ENCODE data around the gene U2AF1L4. TPM values are rescaled to one million over a fixed set of nuclear protein-coding genes. Genes with fewer than 3 reads are reported as not detected.

Gene U2AF1L4
- total RNA-seq, 3 donors from 2014 or later = 19.7 to 32.4 (median 32.1) TPM

DNA sequence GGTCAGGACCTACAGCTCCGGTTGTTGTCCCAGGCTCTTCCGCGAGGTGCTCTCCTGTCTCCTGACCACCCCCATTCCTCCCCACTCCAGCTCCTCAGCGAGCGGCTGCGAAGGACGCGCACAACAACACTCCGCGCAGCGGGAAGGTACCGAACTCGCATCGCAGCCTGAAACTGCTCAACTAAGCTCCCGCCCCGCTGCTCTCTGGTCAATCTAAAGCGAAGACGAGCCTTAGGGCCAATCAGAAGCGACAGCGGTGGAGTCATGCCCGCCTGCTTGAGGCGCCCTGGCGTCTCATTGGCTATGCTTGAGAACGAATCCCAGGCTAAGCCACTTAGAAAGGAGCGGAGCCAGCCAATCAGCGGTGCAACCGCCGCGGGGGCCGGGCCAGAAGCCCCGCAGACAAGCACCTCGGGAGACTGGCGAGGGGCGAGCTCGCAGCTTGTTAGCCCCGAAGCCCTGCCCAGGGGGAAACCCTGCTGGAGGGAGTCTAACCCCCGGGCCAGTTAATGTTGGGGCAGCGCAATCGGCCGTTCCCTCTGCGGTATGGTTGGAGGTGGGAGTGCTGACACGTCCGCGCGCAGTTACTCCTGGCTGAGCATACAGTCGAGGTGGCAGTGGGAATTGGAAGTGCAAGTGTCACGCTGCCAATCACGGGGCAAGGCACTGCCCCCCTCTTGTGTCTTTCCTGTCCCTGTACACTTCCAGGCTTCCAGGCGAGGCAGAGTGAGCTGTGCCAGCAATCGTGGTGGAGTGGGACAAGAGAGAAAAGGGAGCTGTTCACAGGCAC is 42.8 kb downstream of the U2AF1L4 start:
- DNase-seq (peak; percentile 92 to 97 (median 95)), ATAC-seq (peak; percentile 99)
- no peak overlapping the region for H3K4me3 ChIP-seq
- peaks cover 4% of the 10 kb centered on the region for H3K4me1 ChIP-seq (ENCODE audit: low read depth)
- no peaks in the 10 kb centered on the region for H3K36me3 ChIP-seq (ENCODE audit: low read depth)
- no peaks in the 10 kb centered on the region for H3K9me3 ChIP-seq
- TF ChIP-seq, protein P1, sequence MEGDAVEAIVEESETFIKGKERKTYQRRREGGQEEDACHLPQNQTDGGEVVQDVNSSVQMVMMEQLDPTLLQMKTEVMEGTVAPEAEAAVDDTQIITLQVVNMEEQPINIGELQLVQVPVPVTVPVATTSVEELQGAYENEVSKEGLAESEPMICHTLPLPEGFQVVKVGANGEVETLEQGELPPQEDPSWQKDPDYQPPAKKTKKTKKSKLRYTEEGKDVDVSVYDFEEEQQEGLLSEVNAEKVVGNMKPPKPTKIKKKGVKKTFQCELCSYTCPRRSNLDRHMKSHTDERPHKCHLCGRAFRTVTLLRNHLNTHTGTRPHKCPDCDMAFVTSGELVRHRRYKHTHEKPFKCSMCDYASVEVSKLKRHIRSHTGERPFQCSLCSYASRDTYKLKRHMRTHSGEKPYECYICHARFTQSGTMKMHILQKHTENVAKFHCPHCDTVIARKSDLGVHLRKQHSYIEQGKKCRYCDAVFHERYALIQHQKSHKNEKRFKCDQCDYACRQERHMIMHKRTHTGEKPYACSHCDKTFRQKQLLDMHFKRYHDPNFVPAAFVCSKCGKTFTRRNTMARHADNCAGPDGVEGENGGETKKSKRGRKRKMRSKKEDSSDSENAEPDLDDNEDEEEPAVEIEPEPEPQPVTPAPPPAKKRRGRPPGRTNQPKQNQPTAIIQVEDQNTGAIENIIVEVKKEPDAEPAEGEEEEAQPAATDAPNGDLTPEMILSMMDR (IDR thresholded peaks at IDR 0.05) = no peak
- intact Hi-C loops (cut with DNase I, micrococcal nuclease) = no loop called here

DNA sequence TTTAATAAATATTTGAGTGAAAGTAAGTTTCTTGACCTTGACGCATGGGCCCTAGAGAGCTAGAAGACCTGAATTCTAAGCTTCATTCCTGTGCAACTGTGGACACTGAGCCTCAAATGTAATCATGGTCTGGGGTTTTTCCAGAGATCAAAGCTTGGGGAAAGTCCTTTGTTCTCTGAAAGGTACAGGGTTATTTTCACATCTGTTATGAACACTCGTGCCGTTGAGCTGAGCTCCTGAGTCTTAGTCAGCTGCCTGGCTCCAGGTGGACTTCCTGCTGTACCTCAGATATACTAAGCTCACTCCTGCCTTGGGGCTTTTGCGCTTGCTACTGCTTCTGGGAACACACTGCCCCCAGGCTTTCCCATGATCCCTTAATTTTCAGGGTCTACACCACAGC is 48.4 kb downstream of the U2AF1L4 start:
- H3K36me3 ChIP-seq (ENCODE audit: low read depth) = no peaks in the 10 kb centered on the region
- TF ChIP-seq, protein P1 (IDR thresholded peaks at IDR 0.05) = no peak
- no peaks in the 10 kb centered on the region for H3K4me1 ChIP-seq (ENCODE audit: low read depth)
- no peak for DNase-seq
- ATAC-seq = no peak
- H3K9me3 ChIP-seq = no peaks in the 10 kb centered on the region
- intact Hi-C loops (cut with DNase I, micrococcal nuclease) = loop anchor here in 1 of 2 donors (10.0 kb wide), 1 partner anchor 238 kb away; the partner anchor contains the start of gene LRFN3
- no peak overlapping the region for H3K4me3 ChIP-seq

DNA sequence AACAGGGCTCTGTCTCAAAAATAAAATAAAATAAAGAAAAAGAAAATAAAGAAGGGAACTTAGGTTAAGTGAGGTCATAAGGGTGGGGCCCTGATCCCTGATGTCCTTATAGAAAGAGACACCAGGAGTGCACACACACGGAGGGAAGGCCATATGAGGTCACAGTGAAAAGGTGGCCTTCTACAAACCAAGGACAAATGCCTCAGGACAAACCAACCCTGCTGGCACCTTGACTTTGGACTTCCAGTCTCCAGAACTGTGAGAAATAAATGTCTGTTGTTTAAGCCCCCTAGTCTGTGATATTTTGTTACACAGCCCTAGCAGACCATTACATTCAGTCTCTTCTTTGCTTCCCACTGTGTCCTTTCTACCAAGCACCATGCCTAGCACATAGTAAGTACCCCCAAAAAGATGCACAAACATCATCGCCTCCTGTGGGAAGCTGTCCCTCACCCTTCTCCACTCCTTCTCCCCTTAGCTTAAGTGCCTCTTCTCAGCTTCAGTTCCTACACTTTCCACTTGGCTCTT is 49.3 kb downstream of the U2AF1L4 start:
- H3K4me1 ChIP-seq (ENCODE audit: low read depth) = no peaks in the 10 kb centered on the region
- ATAC-seq (no peak), DNase-seq (no peak)
- TF ChIP-seq, protein P1 (IDR thresholded peaks at IDR 0.05) = no peak
- no peaks in the 10 kb centered on the region for H3K36me3 ChIP-seq (ENCODE audit: low read depth)
- H3K9me3 ChIP-seq = no peaks in the 10 kb centered on the region
- H3K4me3 ChIP-seq = no peak overlapping the region
- intact Hi-C loops (cut with DNase I, micrococcal nuclease) = loop anchor here in 1 of 2 donors (10.0 kb wide), 1 partner anchor 239 kb away; the partner anchor contains the start of gene LRFN3

DNA sequence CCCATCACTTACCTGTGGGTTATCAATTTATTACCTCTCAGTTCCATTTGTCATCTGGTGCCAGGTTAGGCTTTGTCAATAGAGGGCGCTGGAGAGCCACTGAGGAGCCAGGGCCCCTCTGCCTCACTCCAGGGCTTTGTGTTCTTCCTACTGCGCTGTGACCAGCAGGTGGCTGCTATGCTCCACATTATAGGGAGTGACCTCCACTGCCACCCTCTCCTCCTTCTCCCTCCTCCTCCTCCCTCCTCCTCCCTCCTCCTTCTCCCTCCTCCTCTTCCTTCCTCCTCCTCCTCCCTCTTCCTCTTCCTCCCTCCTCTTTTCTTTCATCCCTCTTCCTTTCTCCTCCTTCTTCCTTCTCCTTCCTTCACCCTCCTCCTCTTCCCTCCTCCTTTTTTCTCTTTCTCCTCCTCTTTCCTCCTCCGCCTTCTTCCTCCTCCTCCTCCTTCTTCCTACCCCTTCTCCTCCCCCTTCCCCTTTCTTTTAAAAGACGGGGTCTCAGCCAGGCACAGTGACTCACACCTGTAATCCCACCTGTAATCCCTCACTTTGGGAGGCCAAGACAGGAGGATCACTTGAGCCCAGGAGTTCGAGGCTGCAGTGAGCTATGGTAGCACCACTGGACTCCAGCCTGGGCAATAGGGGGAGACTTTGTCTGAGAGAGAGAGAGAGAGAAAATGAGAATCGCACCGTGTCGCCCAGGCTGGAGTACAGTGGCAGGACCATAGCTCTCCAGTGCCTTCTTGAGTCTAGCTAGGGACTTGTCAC is 51.2 kb downstream of the U2AF1L4 start:
- DNase-seq = peak; percentile 86 to 95 (median 89)
- intact Hi-C loops (cut with DNase I, micrococcal nuclease) = loop anchor here in 1 of 2 donors (10.0 kb wide), 1 partner anchor 241 kb away; the partner anchor contains the start of gene LRFN3
- peak; percentile 100 for ATAC-seq

DNA sequence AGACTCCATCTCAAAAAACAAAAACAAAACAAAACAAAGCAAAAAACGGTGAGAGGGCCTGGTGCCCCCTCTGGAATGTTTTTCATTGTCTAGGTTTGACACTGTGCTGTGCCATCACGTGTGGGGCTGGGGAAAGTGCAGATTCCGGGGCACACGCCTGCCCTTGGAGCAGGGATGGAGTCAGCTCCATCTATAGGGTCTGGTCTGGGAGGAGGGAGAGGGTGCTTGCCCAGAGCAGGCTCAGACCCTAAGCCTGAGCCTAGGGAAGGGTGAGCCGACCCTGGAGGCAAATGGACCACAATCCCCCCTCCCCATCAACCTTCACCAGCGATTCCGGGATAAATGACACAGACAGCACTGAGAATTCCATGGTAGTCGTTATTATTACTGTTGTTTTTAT is 51.8 kb downstream of the U2AF1L4 start:
- H3K4me1 ChIP-seq (ENCODE audit: low read depth) = no peaks in the 10 kb centered on the region
- no peaks in the 10 kb centered on the region for H3K36me3 ChIP-seq (ENCODE audit: low read depth)
- ATAC-seq (no peak), DNase-seq (no peak)
- intact Hi-C loops (cut with DNase I, micrococcal nuclease) = loop anchor here in 1 of 2 donors (10.0 kb wide), 1 partner anchor 241 kb away; the partner anchor contains the start of gene LRFN3
- H3K4me3 ChIP-seq = no peak overlapping the region
- H3K9me3 ChIP-seq = no peaks in the 10 kb centered on the region
- TF ChIP-seq, protein P1 (IDR thresholded peaks at IDR 0.05) = no peak

More for the DNA sequence above, 51.2 kb downstream of the U2AF1L4 start:
- no peaks in the 10 kb centered on the region for H3K36me3 ChIP-seq (ENCODE audit: low read depth)
- no peaks in the 10 kb centered on the region for H3K9me3 ChIP-seq
- H3K4me3 ChIP-seq = no peak overlapping the region
- TF ChIP-seq, protein P1 (IDR thresholded peaks at IDR 0.05) = peak; percentile 88
- H3K4me1 ChIP-seq (ENCODE audit: low read depth) = no peaks in the 10 kb centered on the region

Other genes starting within 250 kb of the U2AF1L4 start
- gene DMKN, start 231.8 kb downstream of the U2AF1L4 start, total RNA-seq = 10 to 100 TPM in 2 of 3 donors, 1 to 10 TPM in 1; 8.2 to 14.3 (median 10.7) TPM
- not detected for gene SBSN, start 217.1 kb downstream of the U2AF1L4 start, total RNA-seq
- gene GAPDHS, start 212.0 kb downstream of the U2AF1L4 start, total RNA-seq = not detected
- 10 to 100 TPM; 54.4 to 62.8 (median 58.2) TPM for gene TMEM147, start 199.8 kb downstream of the U2AF1L4 start, total RNA-seq
- gene ATP4A, start 181.8 kb downstream of the U2AF1L4 start, total RNA-seq = not detected
- not detected for gene PMIS2, start 159.2 kb downstream of the U2AF1L4 start, total RNA-seq
- 10 to 100 TPM in 1 of 3 donors, 1 to 10 TPM in 2; 6.4 to 13.2 (median 9.0) TPM for gene HAUS5, start 132.7 kb downstream of the U2AF1L4 start, total RNA-seq
- gene RBM42, start 116.4 kb downstream of the U2AF1L4 start, total RNA-seq = 10 to 100 TPM; 67.4 to 73.3 (median 67.6) TPM
- 1 to 10 TPM in 2 of 3 donors, under 1 TPM in 1; 0.76 to 2.0 (median 1.1) TPM for gene ETV2, start 103.7 kb downstream of the U2AF1L4 start, total RNA-seq
- 100 to 1,000 TPM; 460 to 939 (median 669) TPM for gene COX6B1, start 97.1 kb downstream of the U2AF1L4 start, total RNA-seq
- gene UPK1A, start 78.9 kb downstream of the U2AF1L4 start, total RNA-seq = not detected
- under 1 TPM in 1 of 3 donors, not detected in 2; 0.27 TPM for gene ZBTB32, start 40.9 kb downstream of the U2AF1L4 start, total RNA-seq
- gene KMT2B, start 27.4 kb downstream of the U2AF1L4 start, total RNA-seq = 10 to 100 TPM; 35.9 to 49.2 (median 37.5) TPM
- gene IGFLR1, start 3.0 kb downstream of the U2AF1L4 start, total RNA-seq = 10 to 100 TPM in 1 of 3 donors, 1 to 10 TPM in 2; 5.3 to 14.6 (median 8.2) TPM
- 10 to 100 TPM; 56.7 to 92.1 (median 90.2) TPM for gene PSENEN, start 233 bp upstream of the U2AF1L4 start, total RNA-seq
- 10 to 100 TPM in 1 of 3 donors, 1 to 10 TPM in 2; 7.6 to 14.3 (median 8.6) TPM for gene LIN37, start 3.2 kb upstream of the U2AF1L4 start, total RNA-seq
- 100 to 1,000 TPM in 1 of 3 donors, 10 to 100 TPM in 1, 1 to 10 TPM in 1; 3.9 to 122 (median 22.9) TPM for gene HSPB6, start 11.6 kb upstream of the U2AF1L4 start, total RNA-seq
- gene PROSER3, start 12.8 kb upstream of the U2AF1L4 start, total RNA-seq = 10 to 100 TPM; 21.7 to 26.5 (median 26.0) TPM
- 10 to 100 TPM; 14.4 to 16.0 (median 14.6) TPM for gene ARHGAP33, start 30.1 kb upstream of the U2AF1L4 start, total RNA-seq
- not detected for gene PRODH2, start 67.4 kb upstream of the U2AF1L4 start, total RNA-seq
- gene NPHS1, start 107.1 kb upstream of the U2AF1L4 start, total RNA-seq = under 1 TPM in 1 of 3 donors, not detected in 2; 0.09 TPM
- under 1 TPM in 1 of 3 donors, not detected in 2; 0.09 TPM for gene KIRREL2, start 111.5 kb upstream of the U2AF1L4 start, total RNA-seq
- 10 to 100 TPM in 1 of 3 donors, 1 to 10 TPM in 2; 1.6 to 13.2 (median 1.9) TPM for gene APLP1, start 123.2 kb upstream of the U2AF1L4 start, total RNA-seq
- gene NFKBID, start 155.1 kb upstream of the U2AF1L4 start, total RNA-seq = 10 to 100 TPM in 2 of 3 donors, 1 to 10 TPM in 1; 8.7 to 16.6 (median 12.3) TPM
- gene HCST, start 157.1 kb upstream of the U2AF1L4 start, total RNA-seq = 1 to 10 TPM; 4.6 to 8.2 (median 7.9) TPM
- 10 to 100 TPM; 15.7 to 50.2 (median 45.0) TPM for gene TYROBP, start 162.9 kb upstream of the U2AF1L4 start, total RNA-seq
- 10 to 100 TPM; 10.5 to 14.0 (median 10.5) TPM for gene LRFN3, start 191.0 kb upstream of the U2AF1L4 start, total RNA-seq
- 10 to 100 TPM; 18.1 to 22.0 (median 19.1) TPM for gene SDHAF1, start 249.8 kb upstream of the U2AF1L4 start, total RNA-seq